H1 (cell line): Measurements from ENCODE around the gene PELI2. TPM values are rescaled to one million over a fixed set of nuclear protein-coding genes. Genes with fewer than 3 reads are reported as not detected.

Source experiments
- CTCF ChIA-PET: fragments of 300-600 bp; sonication (Branson Sonifier 250); formaldehyde crosslinking; loops from one replicate; lab custom pipeline; 2021; ENCODE audit not compliant: partially characterized antibody; lab: Charles Lee
- POLR2A ChIA-PET: fragments of 300-600 bp; sonication (Branson Sonifier 250); formaldehyde crosslinking; loops from one replicate; lab custom pipeline; 2021; ENCODE audit warnings: inconsistent platforms; ENCODE audit not compliant: partially characterized antibody; lab: Charles Lee
- DNase-seq, 2 experiments: peaks; one replicate each; pipeline versions ENCODE4 v3.0.0 to v3.0.0-alpha.2; 2010 to 2022; ENCODE audit warnings: low spot score in 2 of 2, low read depth in 1 of 2, mixed read lengths in 1 of 2
- FAIRE-seq: peaks from 2 replicates; lab custom pipeline; 2011; peaks lifted over from hg19 to GRCh38; lab: Jason Lieb, UNC
- H2AFZ ChIP-seq: 2 replicates; pipeline ENCODE4 v1.8.1; 2012; ENCODE audit warnings: low read length, inconsistent platforms
- H2AK5ac ChIP-seq: 2 replicates; pipeline ENCODE4 v1.6.1; 2013; ENCODE audit warnings: low read depth, low read length
- H2BK120ac ChIP-seq: replicated peaks from 2 replicates; pipeline ENCODE3; 2013; ENCODE audit warnings: low read depth, low read length, inconsistent platforms
- H2BK12ac ChIP-seq: 2 replicates; pipeline ENCODE4 v1.6.1; 2013; ENCODE audit warnings: low read depth, low read length
- H2BK15ac ChIP-seq: 2 replicates; pipeline ENCODE4 v1.6.1; 2013; ENCODE audit warnings: low read length
- H2BK20ac ChIP-seq: 2 replicates; pipeline ENCODE4 v1.6.1; 2013; ENCODE audit warnings: low read length
- H2BK5ac ChIP-seq: 2 replicates; pipeline ENCODE4 v1.6.1; 2013; ENCODE audit warnings: low read depth, low read length
- H3K14ac ChIP-seq: 2 replicates; pipeline ENCODE4 v1.6.1; 2013; ENCODE audit warnings: inconsistent platforms; ENCODE audit not compliant: insufficient read length
- H3K18ac ChIP-seq: 2 replicates; pipeline ENCODE4 v1.6.1; 2013; ENCODE audit warnings: low read length; ENCODE audit errors: extremely low read depth
- H3K23ac ChIP-seq: 2 replicates; pipeline ENCODE4 v1.6.1; 2013; ENCODE audit warnings: inconsistent platforms; ENCODE audit not compliant: insufficient read length
- H3K23me2 ChIP-seq: 2 replicates; pipeline ENCODE4 v1.6.1; 2013; ENCODE audit warnings: low read depth, low read length
- H3K27ac ChIP-seq: 2 replicates; pipeline ENCODE4 v1.6.1; 2011; ENCODE audit warnings: low read depth, low read length, inconsistent platforms
- H3K27me3 ChIP-seq, 4 experiments: replicated peaks in 1 of 4; 1 replicate in 1 of 4; 2 replicates in 3 of 4; pipeline versions ENCODE4 v1.6.1 to v1.8.1; 2011 to 2013; ENCODE audit warnings: low read length in 3 of 4, mild to moderate bottlenecking in 3 of 4, inconsistent platforms in 2 of 4, mixed read lengths in 2 of 4, moderate library complexity in 1 of 4; ENCODE audit not compliant: control insufficient read depth in 3 of 4, insufficient read depth in 3 of 4; ENCODE audit errors: extremely low read depth in 1 of 4
- H3K36me3 ChIP-seq, 4 experiments: 2 replicates each; pipeline versions ENCODE4 v1.6.1 to v1.8.1; 2011 to 2013; ENCODE audit warnings: mild to moderate bottlenecking in 4 of 4, low read length in 3 of 4, moderate library complexity in 2 of 4, control low read depth in 1 of 4, inconsistent platforms in 1 of 4; ENCODE audit not compliant: insufficient read depth in 4 of 4, control insufficient read depth in 2 of 4
- H3K4ac ChIP-seq: replicated peaks from 2 replicates; pipeline ENCODE3; 2013; ENCODE audit warnings: low read length, low read depth, mixed read lengths, inconsistent platforms; ENCODE audit not compliant: insufficient read length
- H3K4me1 ChIP-seq, 4 experiments: replicated peaks in 1 of 4; 1 replicate in 1 of 4; 2 replicates in 3 of 4; pipeline versions ENCODE4 v1.6.1 to v1.8.1; 2011 to 2013; ENCODE audit warnings: low read length in 3 of 4, inconsistent platforms in 2 of 4, mixed read lengths in 1 of 4; ENCODE audit not compliant: insufficient read depth in 4 of 4, control insufficient read depth in 3 of 4
- H3K4me2 ChIP-seq, 2 experiments: 2 replicates each; pipeline versions ENCODE4 v1.6.1 to v1.8.1; 2011 to 2013; ENCODE audit warnings: low read depth in 2 of 2, low read length in 2 of 2, control low read depth in 1 of 2, inconsistent platforms in 1 of 2, mild to moderate bottlenecking in 1 of 2; ENCODE audit not compliant: insufficient read depth in 1 of 2
- H3K4me3 ChIP-seq, 4 experiments: fragments of 200-600, 300-600 bp in 1 of 4; sonication (generic), shearing (Covaris generic), sonication (Bioruptor Twin) in 1 of 4; 2 replicates each; pipeline versions ENCODE4 v1.5.1 to v1.8.1; 2011 to 2016; ENCODE audit warnings: low read length in 4 of 4, low read depth in 3 of 4, control low read depth in 2 of 4, inconsistent platforms in 2 of 4, mild to moderate bottlenecking in 2 of 4, mixed read lengths in 1 of 4, moderate library complexity in 1 of 4; ENCODE audit not compliant: insufficient read depth in 2 of 4; ENCODE audit errors: extremely low read depth in 1 of 4
- H3K56ac ChIP-seq: replicated peaks from 2 replicates; pipeline ENCODE3; 2013; ENCODE audit warnings: low read depth, mild to moderate bottlenecking, mixed read lengths, low read length, inconsistent platforms; ENCODE audit not compliant: insufficient read length
- H3K79me1 ChIP-seq: 2 replicates; pipeline ENCODE4 v1.6.1; 2013; ENCODE audit warnings: low read depth, low read length, control low read depth
- H3K79me2 ChIP-seq, 2 experiments: 2 replicates each; pipeline versions ENCODE4 v1.6.1 to v1.8.1; 2012 to 2013; ENCODE audit warnings: low read length in 2 of 2, mild to moderate bottlenecking in 2 of 2, inconsistent platforms in 1 of 2; ENCODE audit not compliant: insufficient read depth in 2 of 2, control insufficient read depth in 1 of 2
- H3K9ac ChIP-seq, 4 experiments: replicated peaks in 1 of 4; 1 replicate in 1 of 4; 2 replicates in 3 of 4; pipeline versions ENCODE4 v1.6.1 to v1.8.1; 2011 to 2013; ENCODE audit warnings: low read depth in 3 of 4, low read length in 3 of 4, control low read depth in 2 of 4, mild to moderate bottlenecking in 2 of 4, moderate library complexity in 2 of 4, inconsistent platforms in 1 of 4; ENCODE audit errors: extremely low read depth in 1 of 4
- H3K9me3 ChIP-seq, 2 experiments: 2 replicates each; pipeline versions ENCODE4 v1.6.1 to v1.8.1; 2012 to 2013; ENCODE audit warnings: mild to moderate bottlenecking in 2 of 2, moderate library complexity in 2 of 2, control low read depth in 1 of 2, inconsistent platforms in 1 of 2, low read depth in 1 of 2, low read length in 1 of 2, mixed read lengths in 1 of 2; ENCODE audit not compliant: insufficient read depth in 2 of 2
- H4K20me1 ChIP-seq, 2 experiments: replicated peaks in 1 of 2; 2 replicates each; pipeline versions ENCODE3 to v1.8.1; 2011 to 2013; ENCODE audit warnings: inconsistent platforms in 2 of 2, low read length in 2 of 2, mild to moderate bottlenecking in 1 of 2; ENCODE audit not compliant: insufficient read depth in 2 of 2, control insufficient read depth in 1 of 2
- H4K5ac ChIP-seq: 2 replicates; pipeline ENCODE4 v1.6.1; 2013; ENCODE audit warnings: low read length, low read depth, mixed read lengths, inconsistent platforms; ENCODE audit not compliant: insufficient read length
- H4K8ac ChIP-seq: 2 replicates; pipeline ENCODE4 v1.8.0; 2013; ENCODE audit warnings: mild to moderate bottlenecking, moderate library complexity, low read length, inconsistent platforms; ENCODE audit not compliant: insufficient read depth; ENCODE audit errors: extremely low read depth
- H4K91ac ChIP-seq: replicated peaks from 2 replicates; pipeline ENCODE3; 2013; ENCODE audit warnings: low read length, mixed read lengths, inconsistent platforms; ENCODE audit not compliant: insufficient read length
- CBX5 ChIP-seq: fragments of 300-800, 300-1000 bp; sonication (generic); IDR thresholded peaks from 2 replicates; pipeline ENCODE4 v1.7.1; 2016; ENCODE audit warnings: antibody characterized with exemption, low read length, low read depth
- WGBS, 2 experiments: shearing (Covaris generic) in 1 of 2; methylation state at CpG; one replicate each; pipeline versions ENCODE4 v1.1.6 to v1.1.7; 2013 to 2015; ENCODE audit warnings: low lambda C conversion rate in 2 of 2, mixed read lengths in 2 of 2, inconsistent platforms in 1 of 2, low coverage in 1 of 2, missing lambda C conversion rate in 1 of 2; ENCODE audit not compliant: insufficient replicate concordance in 2 of 2, insufficient coverage in 1 of 2, insufficient read length in 1 of 2; ENCODE audit errors: extremely low coverage in 1 of 2, missing lambda C conversion rate in 1 of 2; 5-methylcytosine and 5-hydroxymethylcytosine counted together
- polyA plus RNA-seq, 7 experiments: library from polyadenylated mRNA; depleted of rRNA in 3 of 7; stranded (reverse) in 5 of 7; unstranded in 2 of 7; fragments of >200 nt in 5 of 7; fragments of 200-250 nt in 2 of 7; gene quantifications; 1 replicate in 5 of 7; 2 replicates in 1 of 7; 4 replicates in 1 of 7; pipeline versions ENCODE4 v1.2.1 to v1.2.3, GENCODE V29; 2011 to 2013; ENCODE audit warnings: missing spikeins in 2 of 7, mixed read lengths in 2 of 7
- total RNA-seq: library from RNA; stranded (reverse); fragmentation: NEBNext Ultra II Directional; extraction: Animal tissue kit (Norgen Biotek cat#: 25700); gene quantifications from 2 replicates; pipeline ENCODE4 v1.2.1, GENCODE V29; 2021

PELI2 gene
- total and polyA plus RNA-seq, 2 of the 8 experiments (the other 6 are each of a cell fraction or from before 2014, with no cell fraction given), result 14.6 to 25.7 TPM

GRCh38 chr14:56276108-56276507 lies 157.9 kb downstream of the PELI2 start:
- Histone ChIP-seq H3K9me3 (peaks cover 14 to 16% of the 10 kb centered on the region in 2 experiments; a peak in 3 of 4 replicates), H2BK12ac (no peak overlapping the region), H3K23ac (no peak overlapping the region), H2BK5ac (no peak overlapping the region), H4K5ac (no peak overlapping the region), H3K23me2 (no peaks in the 10 kb centered on the region), H3K79me1 (no peaks in the 10 kb centered on the region), H4K91ac (no peak overlapping the region), H3K4ac (no peak overlapping the region), H3K27ac (no peak overlapping the region), H2BK120ac (no peak overlapping the region), H3K79me2 (no peaks in the 10 kb centered on the region; a peak in 1 of 4 replicates), H2AK5ac (no peak overlapping the region), H4K20me1 (no peaks in the 10 kb centered on the region), H3K9ac (no peak overlapping the region), H3K4me3 (no peak overlapping the region), H3K18ac (no peak overlapping the region), H3K56ac (no peak overlapping the region), H2BK20ac (no peak overlapping the region), H3K36me3 (no peaks in the 10 kb centered on the region), H3K4me2 (no peak overlapping the region), H3K4me1 (no peaks in the 10 kb centered on the region), H4K8ac (no peak overlapping the region), H2AFZ (no peak overlapping the region), H2BK15ac (no peak overlapping the region), H3K14ac (no peak overlapping the region), H3K27me3 (no peaks in the 10 kb centered on the region)
- no peak for FAIRE-seq
- ChIA-PET POLR2A (no interaction called here), CTCF (no interaction called here)
- DNase-seq, result no peak
- WGBS, 2 experiments, result 92% methylated on average over 5 of the region's 5 CpGs; no CpG with 5 or more reads in 1 of the 2 experiments
- no peak for TF ChIP-seq CBX5
